ENCODE data around the gene AAK1.
A peak's percentile ranks its signal among the peaks of the same experiment; 100 is the strongest.

Gene AAK1

GRCh38 chr2:69584127-69584889, 59.2 kb downstream of the AAK1 start:
- no peaks in the 10 kb centered on the region for H3K36me3 ChIP-seq (ENCODE audit: low read depth)
- no peaks in the 10 kb centered on the region for H3K9me3 ChIP-seq (ENCODE audit: severe bottlenecking)
- H3K27me3 ChIP-seq (ENCODE audit: insufficient read depth, poor library complexity, severe bottlenecking) = no peaks in the 10 kb centered on the region
- peaks cover 12% of the 10 kb centered on the region for H3K4me1 ChIP-seq (ENCODE audit: insufficient read depth, poor library complexity, severe bottlenecking)
- no peak overlapping the region for H3K4me3 ChIP-seq (ENCODE audit: severe bottlenecking)
- DNase-seq (ENCODE audit: low spot score) (no peak), ATAC-seq (ENCODE audit: low read depth) (no peak)
- no peak for TF ChIP-seq CTCF (IDR thresholded peaks at IDR 0.05; ENCODE audit: poor library complexity, severe bottlenecking)
- no peak overlapping the region for H3K27ac ChIP-seq (ENCODE audit: poor library complexity, severe bottlenecking)

- no peak for TF ChIP-seq CTCF (IDR thresholded peaks at IDR 0.05; ENCODE audit: poor library complexity, severe bottlenecking)
- no peak for DNase-seq (ENCODE audit: low spot score)
- Histone ChIP-seq H3K4me3 (ENCODE audit: severe bottlenecking) (no peak overlapping the region), H3K27me3 (ENCODE audit: insufficient read depth, poor library complexity, severe bottlenecking) (no peaks in the 10 kb centered on the region), H3K9me3 (ENCODE audit: severe bottlenecking) (no peaks in the 10 kb centered on the region), H3K27ac (ENCODE audit: poor library complexity, severe bottlenecking) (no peak overlapping the region), H3K4me1 (ENCODE audit: insufficient read depth, poor library complexity, severe bottlenecking) (peaks cover 12% of the 10 kb centered on the region), H3K36me3 (ENCODE audit: low read depth) (no peaks in the 10 kb centered on the region)
- ATAC-seq (ENCODE audit: low read depth) = no peak
Observed at GRCh38 chr2:69583321-69583833, 60.2 kb downstream of the AAK1 start.

DNA sequence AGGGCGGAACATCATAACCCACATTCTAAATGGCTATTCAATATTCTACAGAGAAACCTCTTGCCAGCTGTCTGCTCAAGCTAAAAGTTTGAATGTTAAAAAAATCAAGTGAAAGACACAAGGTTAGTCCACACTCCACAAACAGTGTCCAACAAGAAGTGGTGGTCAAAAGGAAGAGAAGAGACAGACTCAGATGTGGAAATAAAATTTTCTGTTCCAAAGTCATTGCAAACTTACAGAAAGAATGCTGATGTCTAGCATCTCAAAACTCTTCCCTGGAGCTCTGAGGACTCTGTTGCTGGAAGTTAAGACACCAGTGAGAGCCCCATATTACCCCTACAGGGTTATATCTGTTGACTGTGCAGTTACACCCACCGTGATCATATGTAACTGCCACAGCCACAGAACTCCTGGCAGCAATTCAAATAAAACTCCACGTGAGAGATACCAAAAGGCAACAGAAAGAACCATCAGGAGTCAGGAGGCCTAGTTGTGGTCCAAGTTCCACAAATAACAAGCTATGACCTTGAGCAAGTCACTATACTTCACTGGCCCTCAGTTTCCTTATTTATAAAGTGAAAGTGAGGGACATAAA, 60.9 kb downstream of the AAK1 start:
- Histone ChIP-seq H3K27ac (ENCODE audit: poor library complexity, severe bottlenecking) (no peak overlapping the region), H3K4me3 (ENCODE audit: severe bottlenecking) (no peak overlapping the region), H3K27me3 (ENCODE audit: insufficient read depth, poor library complexity, severe bottlenecking) (no peaks in the 10 kb centered on the region), H3K4me1 (ENCODE audit: insufficient read depth, poor library complexity, severe bottlenecking) (peaks cover 12% of the 10 kb centered on the region), H3K36me3 (ENCODE audit: low read depth) (no peaks in the 10 kb centered on the region), H3K9me3 (ENCODE audit: severe bottlenecking) (no peaks in the 10 kb centered on the region)
- TF ChIP-seq CTCF (IDR thresholded peaks at IDR 0.05; ENCODE audit: poor library complexity, severe bottlenecking) = no peak
- ATAC-seq (ENCODE audit: low read depth) (no peak), DNase-seq (ENCODE audit: low spot score) (no peak)

- no peak for DNase-seq (ENCODE audit: low spot score)
- H3K36me3 ChIP-seq (ENCODE audit: low read depth) = no peaks in the 10 kb centered on the region
- H3K27ac ChIP-seq (ENCODE audit: poor library complexity, severe bottlenecking) = no peak overlapping the region
- H3K9me3 ChIP-seq (ENCODE audit: severe bottlenecking) = no peaks in the 10 kb centered on the region
- no peak for TF ChIP-seq CTCF (IDR thresholded peaks at IDR 0.05; ENCODE audit: poor library complexity, severe bottlenecking)
- ATAC-seq (ENCODE audit: low read depth) = peak; percentile 64; the same call in 1 of the 3 replicates
- H3K4me1 ChIP-seq (ENCODE audit: insufficient read depth, poor library complexity, severe bottlenecking) = peaks cover 12% of the 10 kb centered on the region
- H3K27me3 ChIP-seq (ENCODE audit: insufficient read depth, poor library complexity, severe bottlenecking) = no peaks in the 10 kb centered on the region
- no peak overlapping the region for H3K4me3 ChIP-seq (ENCODE audit: severe bottlenecking)
Observed at GRCh38 chr2:69581774-69582581, 61.6 kb downstream of the AAK1 start.

Measured in RWPE2 (cell line).